Measurements from ENCODE around the gene ADCY3.

The ADCY3 gene

GRCh38 chr2:24872344-24873115, 47.5 kb downstream of the ADCY3 start:
- no peak for TF ChIP-seq ZFX (IDR thresholded peaks at IDR 0.05; ENCODE audit: borderline replicate concordance)
- TF ChIP-seq, protein P1, sequence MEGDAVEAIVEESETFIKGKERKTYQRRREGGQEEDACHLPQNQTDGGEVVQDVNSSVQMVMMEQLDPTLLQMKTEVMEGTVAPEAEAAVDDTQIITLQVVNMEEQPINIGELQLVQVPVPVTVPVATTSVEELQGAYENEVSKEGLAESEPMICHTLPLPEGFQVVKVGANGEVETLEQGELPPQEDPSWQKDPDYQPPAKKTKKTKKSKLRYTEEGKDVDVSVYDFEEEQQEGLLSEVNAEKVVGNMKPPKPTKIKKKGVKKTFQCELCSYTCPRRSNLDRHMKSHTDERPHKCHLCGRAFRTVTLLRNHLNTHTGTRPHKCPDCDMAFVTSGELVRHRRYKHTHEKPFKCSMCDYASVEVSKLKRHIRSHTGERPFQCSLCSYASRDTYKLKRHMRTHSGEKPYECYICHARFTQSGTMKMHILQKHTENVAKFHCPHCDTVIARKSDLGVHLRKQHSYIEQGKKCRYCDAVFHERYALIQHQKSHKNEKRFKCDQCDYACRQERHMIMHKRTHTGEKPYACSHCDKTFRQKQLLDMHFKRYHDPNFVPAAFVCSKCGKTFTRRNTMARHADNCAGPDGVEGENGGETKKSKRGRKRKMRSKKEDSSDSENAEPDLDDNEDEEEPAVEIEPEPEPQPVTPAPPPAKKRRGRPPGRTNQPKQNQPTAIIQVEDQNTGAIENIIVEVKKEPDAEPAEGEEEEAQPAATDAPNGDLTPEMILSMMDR (IDR thresholded peaks at IDR 0.05), result no peak
- H3K27ac ChIP-seq, result no peak overlapping the region

DNA sequence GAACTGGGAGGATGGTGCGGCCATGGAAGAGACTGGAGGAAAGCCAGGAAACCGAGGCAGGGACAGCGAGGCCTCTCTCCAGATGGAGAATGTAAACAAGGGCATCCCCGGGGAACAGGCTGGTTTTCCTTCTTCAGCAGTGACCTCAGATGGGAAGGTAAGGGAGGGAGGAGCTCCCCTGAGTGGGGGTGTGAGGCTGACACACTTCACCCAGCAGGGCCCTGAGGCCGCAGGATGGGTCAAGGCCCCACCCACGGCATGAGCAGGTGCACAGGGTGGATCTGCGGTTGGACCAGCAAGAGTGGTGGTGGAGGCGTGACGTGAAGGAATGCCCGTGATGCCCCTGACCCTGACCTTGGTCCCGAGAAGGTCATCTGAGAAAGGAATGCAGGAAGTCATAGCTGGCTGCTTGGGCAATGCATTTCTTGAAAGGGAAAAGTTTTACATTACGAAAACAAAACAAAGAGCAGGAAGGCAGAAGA, 48.1 kb downstream of the ADCY3 start:
- no peak for TF ChIP-seq ZFX (IDR thresholded peaks at IDR 0.05; ENCODE audit: borderline replicate concordance)
- TF ChIP-seq, protein P1 (IDR thresholded peaks at IDR 0.05), result no peak
- no peak overlapping the region for H3K27ac ChIP-seq

DNA sequence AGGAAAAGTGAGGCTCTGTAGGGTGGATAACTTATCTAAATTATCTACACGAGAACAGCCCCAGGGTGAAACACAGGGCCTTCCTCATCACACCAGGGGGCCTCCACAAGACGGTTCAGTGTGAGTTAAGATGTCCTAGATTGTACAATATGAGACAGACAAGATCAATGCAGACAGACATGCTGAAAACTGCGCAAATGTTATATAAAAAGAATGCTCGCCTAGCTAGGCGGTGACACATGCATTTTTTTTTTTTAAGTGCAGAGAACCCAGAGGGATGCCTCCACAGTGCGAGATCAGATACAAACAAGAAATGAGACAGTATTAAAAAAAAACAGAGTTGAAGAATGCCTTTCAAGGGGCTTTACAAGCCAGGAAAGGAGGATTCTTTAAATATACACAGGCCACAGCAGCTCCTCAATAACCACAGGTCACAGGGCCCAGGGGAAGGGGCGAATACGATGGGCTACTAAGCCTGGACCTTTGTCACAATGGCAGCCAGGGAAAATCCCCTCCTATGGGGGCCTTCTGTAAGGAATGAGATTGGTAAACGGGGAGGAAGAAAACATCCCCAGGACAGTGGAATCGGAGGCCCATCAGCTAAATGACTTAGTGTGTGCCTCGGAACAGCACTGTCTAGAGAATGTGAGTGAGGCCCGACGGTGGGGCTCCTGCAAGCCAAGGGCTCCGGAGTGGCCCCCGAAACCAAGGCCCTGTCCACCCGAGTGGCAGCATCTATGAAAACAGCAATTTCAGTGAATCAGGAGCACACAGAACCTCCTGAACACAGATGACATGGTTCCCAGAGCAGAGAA, 48.9 kb downstream of the ADCY3 start:
- H3K27ac ChIP-seq, result no peak overlapping the region
- TF ChIP-seq, protein P1 (IDR thresholded peaks at IDR 0.05), result no peak
- TF ChIP-seq ZFX (IDR thresholded peaks at IDR 0.05; ENCODE audit: borderline replicate concordance), result no peak

DNA sequence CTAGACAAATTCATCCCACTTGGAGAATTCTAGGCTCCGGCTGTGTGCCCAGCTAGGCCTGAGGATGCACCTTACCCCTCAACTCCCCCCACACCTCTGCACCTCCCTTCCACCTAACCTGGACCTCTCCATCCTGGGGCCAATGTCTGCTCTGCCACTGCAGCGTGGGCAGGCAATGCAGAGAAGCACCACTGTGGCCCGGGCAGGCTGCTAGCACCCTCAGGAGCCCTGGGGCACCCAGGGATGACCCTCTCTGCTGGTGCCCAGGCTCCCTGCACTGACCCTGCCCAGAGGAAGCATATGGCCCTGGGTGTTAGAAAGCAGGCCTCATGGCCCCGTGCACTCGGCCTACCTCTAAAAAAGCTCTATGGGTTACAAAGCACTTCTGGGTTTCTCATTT, 49.6 kb downstream of the ADCY3 start:
- TF ChIP-seq, protein P1 (IDR thresholded peaks at IDR 0.05), result no peak
- TF ChIP-seq ZFX (IDR thresholded peaks at IDR 0.05; ENCODE audit: borderline replicate concordance), result no peak
- no peak overlapping the region for H3K27ac ChIP-seq

DNA sequence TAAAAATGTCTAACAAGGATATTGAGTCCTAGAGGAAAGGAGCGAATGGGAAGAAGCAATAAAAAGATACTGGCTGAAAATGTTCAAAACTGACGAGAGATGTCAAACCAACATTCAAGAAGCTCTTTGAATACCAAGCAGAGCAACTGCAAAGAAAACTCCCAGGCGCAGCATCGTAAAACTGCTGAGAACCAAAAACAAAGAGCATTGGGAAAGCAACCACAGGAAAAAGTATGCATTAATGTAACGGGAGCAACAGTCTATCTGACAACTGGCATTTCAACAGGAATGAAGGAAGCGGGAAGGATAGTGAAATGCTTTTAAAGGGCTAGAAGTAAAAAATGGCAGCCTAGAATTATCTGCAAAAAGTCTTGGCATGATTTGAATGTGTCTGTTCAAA, 53.1 kb downstream of the ADCY3 start:
- H3K27ac ChIP-seq, result no peak overlapping the region
- TF ChIP-seq ZFX (IDR thresholded peaks at IDR 0.05; ENCODE audit: borderline replicate concordance), result no peak

DNA sequence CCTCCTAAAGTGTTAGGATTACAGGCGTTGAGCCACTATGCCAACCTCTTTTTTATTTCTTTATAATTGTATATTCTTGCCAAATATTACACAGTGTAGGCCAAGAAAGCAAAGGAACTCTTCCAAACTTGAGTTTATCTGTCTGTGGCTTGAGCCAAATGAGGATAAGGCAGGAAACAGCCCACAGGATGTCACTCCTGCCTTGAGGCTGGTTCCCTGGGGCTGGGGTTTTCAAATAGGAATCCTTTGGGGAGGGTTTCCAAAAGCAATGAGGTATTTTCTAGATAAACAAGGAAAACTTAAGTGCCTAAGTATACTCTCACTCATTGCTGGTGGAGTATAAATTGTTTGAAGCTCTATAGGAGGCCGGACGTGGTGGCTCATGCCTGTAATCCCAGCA, 56.4 kb downstream of the ADCY3 start:
- TF ChIP-seq, protein P1 (IDR thresholded peaks at IDR 0.05), result no peak

GRCh38 chr2:24861500-24861899, 58.5 kb downstream of the ADCY3 start:
- TF ChIP-seq, protein P1 (IDR thresholded peaks at IDR 0.05), result no peak
- TF ChIP-seq ZFX (IDR thresholded peaks at IDR 0.05; ENCODE audit: borderline replicate concordance), result no peak
- H3K27ac ChIP-seq, result no peak overlapping the region

More for the DNA sequence above, 56.4 kb downstream of the ADCY3 start:
- H3K27ac ChIP-seq, result no peak overlapping the region
